GM23338 (cell line): ENCODE data around the gene SYCN. TPM values are rescaled to one million over a fixed set of nuclear protein-coding genes. Genes with fewer than 3 reads are reported as not detected.

Source experiments
- ATAC-seq: fragments of 200-7000 bp; cut with Tn5 transposase; 3 replicates; pipeline ENCODE4 v1.9.1; 2020
- DNase-seq: peaks from one replicate; pipeline ENCODE4 v3.0.0-alpha.2; 2015; ENCODE audit warnings: low spot score
- H2AFZ ChIP-seq: fragments of 200-600 bp; sonication (generic); 2 replicates; pipeline ENCODE4 v1.8.0; 2016; ENCODE audit warnings: antibody characterized with exemption, mild to moderate bottlenecking, moderate library complexity
- H3F3A ChIP-seq: fragments of 200-600 bp; sonication (generic); replicated peaks from 2 replicates; pipeline ENCODE4 v1.8.0; 2017; ENCODE audit warnings: antibody characterized with exemption, mixed run types, low read depth
- H3K27ac ChIP-seq: fragments of 200-600 bp; sonication (generic); 2 replicates; pipeline ENCODE4 v1.6.1; 2016; ENCODE audit warnings: low read depth
- H3K27me3 ChIP-seq: fragments of 200-600 bp; sonication (generic); 2 replicates; pipeline ENCODE4 v1.8.0; 2016; ENCODE audit warnings: mild to moderate bottlenecking, mixed run types, moderate library complexity; ENCODE audit not compliant: insufficient read depth
- H3K36me3 ChIP-seq: fragments of 200-600 bp; sonication (generic); 2 replicates; pipeline ENCODE4 v1.8.0; 2016; ENCODE audit warnings: mild to moderate bottlenecking; ENCODE audit not compliant: insufficient read depth
- H3K4me1 ChIP-seq: fragments of 200-600 bp; sonication (generic); 2 replicates; pipeline ENCODE4 v1.8.0; 2016; ENCODE audit warnings: mild to moderate bottlenecking, moderate library complexity; ENCODE audit not compliant: insufficient read depth
- H3K4me2 ChIP-seq: fragments of 200-600 bp; sonication (generic); 2 replicates; pipeline ENCODE4 v1.7.1; 2017; ENCODE audit warnings: mixed run types
- H3K4me3 ChIP-seq: fragments of 200-600 bp; sonication (generic); 2 replicates; pipeline ENCODE4 v1.6.1; 2016; ENCODE audit warnings: mixed run types
- H3K79me2 ChIP-seq: fragments of 200-600 bp; sonication (generic); replicated peaks from 2 replicates; pipeline ENCODE4 v1.8.0; 2017; ENCODE audit warnings: mild to moderate bottlenecking; ENCODE audit not compliant: insufficient read depth
- H3K9me2 ChIP-seq: fragments of 200-600 bp; sonication (generic); 2 replicates; pipeline ENCODE4 v1.8.0; 2017; ENCODE audit not compliant: insufficient read depth
- H4K20me1 ChIP-seq: fragments of 200-600 bp; sonication (generic); replicated peaks from 2 replicates; pipeline ENCODE4 v1.8.0; 2017; ENCODE audit warnings: mild to moderate bottlenecking; ENCODE audit not compliant: insufficient read depth
- H3K27ac Mint-ChIP-seq: 2 replicates; pipeline ENCODE4 v1.8.0; 2020; ENCODE audit warnings: inconsistent platforms, mild to moderate bottlenecking, moderate library complexity, mixed read lengths
- H3K27me3 Mint-ChIP-seq: 3 replicates; pipeline ENCODE4 v1.8.0; 2022; ENCODE audit warnings: low read depth, mild to moderate bottlenecking, moderate library complexity, mixed read lengths, inconsistent platforms; ENCODE audit not compliant: insufficient read depth, poor library complexity
- H3K36me3 Mint-ChIP-seq: 3 replicates; pipeline ENCODE4 v1.8.0; 2021; ENCODE audit warnings: low read depth, mild to moderate bottlenecking, inconsistent platforms, moderate library complexity, mixed read lengths
- H3K4me1 Mint-ChIP-seq: 3 replicates; pipeline ENCODE4 v1.8.0; 2020; ENCODE audit warnings: mild to moderate bottlenecking, inconsistent platforms, mixed read lengths
- H3K4me3 Mint-ChIP-seq: 3 replicates; pipeline ENCODE4 v1.8.0; 2021; ENCODE audit warnings: moderate library complexity, mild to moderate bottlenecking, inconsistent platforms, mixed read lengths
- H3K9me3 Mint-ChIP-seq: 3 replicates; pipeline ENCODE4 v1.8.0; 2020; ENCODE audit warnings: moderate library complexity, mild to moderate bottlenecking, inconsistent platforms, mixed read lengths
- CREB1 ChIP-seq: fragments of 250-450 bp; sonication (Bioruptor Pico); IDR thresholded peaks from 2 replicates; pipeline ENCODE4 v1.5.0; 2020; ENCODE audit warnings: low read depth, mild to moderate bottlenecking, moderate library complexity
- CTCF ChIP-seq, 2 experiments: fragments of 200-600 bp in 1 of 2; sonication (generic) in 1 of 2; conservative IDR thresholded peaks; 2 replicates each; pipeline versions ENCODE4 v1.5.1 to v1.6.1; 2016 to 2017; ENCODE audit warnings: antibody characterized with exemption in 2 of 2, low read depth in 2 of 2, mild to moderate bottlenecking in 2 of 2, moderate library complexity in 1 of 2
- EZH2phosphoT487 ChIP-seq: fragments of 200-600 bp; sonication (generic); IDR thresholded peaks from one replicate; pipeline ENCODE4 v1.8.1; 2018; ENCODE audit warnings: antibody characterized with exemption; ENCODE audit not compliant: unreplicated experiment
- JUNB ChIP-seq: IDR thresholded peaks from one replicate; pipeline ENCODE4 v1.6.1; 2016; ENCODE audit warnings: antibody characterized with exemption; ENCODE audit not compliant: unreplicated experiment
- NANOG ChIP-seq: IDR thresholded peaks from 2 replicates; pipeline ENCODE4 v1.6.1; 2016; ENCODE audit warnings: antibody characterized with exemption, borderline replicate concordance
- POLR2AphosphoS5 ChIP-seq: IDR thresholded peaks from 2 replicates; pipeline ENCODE4 v1.6.1; 2016; ENCODE audit warnings: antibody characterized with exemption, low read depth
- STAT1 ChIP-seq: IDR thresholded peaks from one replicate; pipeline ENCODE4 v1.6.1; 2016; ENCODE audit warnings: antibody characterized with exemption; ENCODE audit not compliant: unreplicated experiment
- ZNF331 ChIP-seq: fragments of 250-450 bp; sonication (Bioruptor Pico); IDR thresholded peaks from 2 replicates; pipeline ENCODE4 v1.5.0; 2020; ENCODE audit warnings: low read depth, mild to moderate bottlenecking, moderate library complexity
- polyA plus RNA-seq: library from polyadenylated mRNA; unstranded; fragments of >200 nt; fragmentation: Nextera tagmentation; extraction: Ambion mirVana; gene quantifications from 2 replicates; pipeline ENCODE4 v1.2.1, GENCODE V29; 2016
- total RNA-seq: library from RNA; depleted of rRNA; stranded (reverse); fragments of >200 nt; shearing (Covaris generic); gene quantifications from 2 replicates; pipeline ENCODE4 v1.2.3, GENCODE V29; 2014
- TF ChIP-seq, protein P1 (sequence below): IDR thresholded peaks from one replicate; pipeline ENCODE4 v1.6.1; 2018; ENCODE audit warnings: antibody characterized with exemption; ENCODE audit not compliant: unreplicated experiment
- TF ChIP-seq, protein P2 (sequence below): IDR thresholded peaks from 2 replicates; pipeline ENCODE4 v1.6.1; 2016; ENCODE audit warnings: antibody characterized with exemption

Gene SYCN
- total and polyA plus RNA-seq, 2 experiments from 2014 or later, result not detected

DNA sequence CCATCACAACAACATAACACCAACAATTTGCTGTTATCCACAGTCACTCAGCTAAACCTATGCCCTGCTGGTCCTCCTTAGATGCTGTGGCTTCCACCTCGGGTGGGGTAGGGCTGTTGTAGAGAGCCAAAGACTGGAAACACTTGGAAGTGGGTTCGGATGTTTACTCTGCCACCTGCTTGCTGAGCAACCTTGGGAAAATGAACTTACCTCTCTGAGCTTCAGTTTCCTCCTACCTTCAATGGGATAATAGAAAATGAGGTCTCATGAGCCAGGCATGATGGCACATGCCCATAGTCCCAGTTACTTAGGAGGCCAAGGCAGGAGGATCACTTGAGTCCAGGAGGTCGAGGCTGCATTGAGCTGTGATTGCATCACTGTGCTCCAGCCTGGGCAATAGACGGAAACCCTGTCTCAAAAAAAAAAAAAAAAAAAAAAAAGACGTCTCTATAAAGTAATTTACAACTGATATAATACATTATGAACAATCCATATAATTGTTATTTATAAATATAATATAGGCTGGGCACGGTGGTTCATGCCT, 3.3 kb upstream of the SYCN start (continued):
- TF ChIP-seq CREB1 (CRISPR knock-in tag) (no peak), STAT1 (no peak), CTCF (conservative IDR thresholded peaks at IDR 0.05; ENCODE audit: low read depth in 2 of 2) (no peak), NANOG (no peak), EZH2phosphoT487 (no peak), JUNB (no peak), ZNF331 (CRISPR knock-in tag) (no peak)
- TF ChIP-seq, protein P1, sequence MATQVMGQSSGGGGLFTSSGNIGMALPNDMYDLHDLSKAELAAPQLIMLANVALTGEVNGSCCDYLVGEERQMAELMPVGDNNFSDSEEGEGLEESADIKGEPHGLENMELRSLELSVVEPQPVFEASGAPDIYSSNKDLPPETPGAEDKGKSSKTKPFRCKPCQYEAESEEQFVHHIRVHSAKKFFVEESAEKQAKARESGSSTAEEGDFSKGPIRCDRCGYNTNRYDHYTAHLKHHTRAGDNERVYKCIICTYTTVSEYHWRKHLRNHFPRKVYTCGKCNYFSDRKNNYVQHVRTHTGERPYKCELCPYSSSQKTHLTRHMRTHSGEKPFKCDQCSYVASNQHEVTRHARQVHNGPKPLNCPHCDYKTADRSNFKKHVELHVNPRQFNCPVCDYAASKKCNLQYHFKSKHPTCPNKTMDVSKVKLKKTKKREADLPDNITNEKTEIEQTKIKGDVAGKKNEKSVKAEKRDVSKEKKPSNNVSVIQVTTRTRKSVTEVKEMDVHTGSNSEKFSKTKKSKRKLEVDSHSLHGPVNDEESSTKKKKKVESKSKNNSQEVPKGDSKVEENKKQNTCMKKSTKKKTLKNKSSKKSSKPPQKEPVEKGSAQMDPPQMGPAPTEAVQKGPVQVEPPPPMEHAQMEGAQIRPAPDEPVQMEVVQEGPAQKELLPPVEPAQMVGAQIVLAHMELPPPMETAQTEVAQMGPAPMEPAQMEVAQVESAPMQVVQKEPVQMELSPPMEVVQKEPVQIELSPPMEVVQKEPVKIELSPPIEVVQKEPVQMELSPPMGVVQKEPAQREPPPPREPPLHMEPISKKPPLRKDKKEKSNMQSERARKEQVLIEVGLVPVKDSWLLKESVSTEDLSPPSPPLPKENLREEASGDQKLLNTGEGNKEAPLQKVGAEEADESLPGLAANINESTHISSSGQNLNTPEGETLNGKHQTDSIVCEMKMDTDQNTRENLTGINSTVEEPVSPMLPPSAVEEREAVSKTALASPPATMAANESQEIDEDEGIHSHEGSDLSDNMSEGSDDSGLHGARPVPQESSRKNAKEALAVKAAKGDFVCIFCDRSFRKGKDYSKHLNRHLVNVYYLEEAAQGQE, result no peak

DNA sequence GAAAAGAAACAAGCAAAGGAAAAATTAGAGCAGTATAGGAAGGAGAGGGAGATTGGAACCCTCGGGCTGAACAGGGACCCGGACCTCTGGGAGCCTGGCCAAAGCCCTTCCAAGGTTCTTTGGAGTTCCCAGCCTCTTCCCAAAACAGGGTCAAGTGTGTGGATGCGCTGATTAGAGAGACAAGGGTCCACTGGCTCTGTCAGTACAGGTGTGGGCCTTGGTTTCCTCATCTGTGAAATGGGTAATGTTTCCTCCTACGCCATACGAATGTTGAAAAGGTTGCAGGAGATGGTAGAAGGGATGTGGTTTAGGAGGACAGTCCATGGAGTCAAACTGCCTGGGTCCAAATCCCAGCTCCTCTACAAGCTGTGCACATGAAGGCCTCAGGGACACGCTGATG, 2.1 kb upstream of the SYCN start:
- H4K20me1 ChIP-seq, result no peaks in the 10 kb centered on the region
- H3K4me1 Mint-ChIP-seq, result no peaks in the 10 kb centered on the region; the same call in 2 of the 3 replicates
- H3K4me1 ChIP-seq, result no peaks in the 10 kb centered on the region; the same call in 1 of the 2 replicates
- no peak for ATAC-seq
- H3K27me3 ChIP-seq, result peaks cover 30% of the 10 kb centered on the region
- peaks cover 20% of the 10 kb centered on the region for H3K27me3 Mint-ChIP-seq
- no peak overlapping the region for H3K4me3 ChIP-seq
- no peaks in the 10 kb centered on the region for H3F3A ChIP-seq
- H2AFZ ChIP-seq, result no peak overlapping the region
- H3K9me2 ChIP-seq, result no peaks in the 10 kb centered on the region
- no peak overlapping the region for H3K4me3 Mint-ChIP-seq
- H3K36me3 Mint-ChIP-seq, result no peaks in the 10 kb centered on the region
- no peaks in the 10 kb centered on the region for H3K79me2 ChIP-seq
- H3K27ac Mint-ChIP-seq, result no peak overlapping the region
- no peaks in the 10 kb centered on the region for H3K9me3 Mint-ChIP-seq
- H3K36me3 ChIP-seq, result no peaks in the 10 kb centered on the region
- DNase-seq, result no peak
- no peak overlapping the region for H3K27ac ChIP-seq
- no peak overlapping the region for H3K4me2 ChIP-seq
- no peak for TF ChIP-seq ZNF331 (CRISPR knock-in tag)

DNA sequence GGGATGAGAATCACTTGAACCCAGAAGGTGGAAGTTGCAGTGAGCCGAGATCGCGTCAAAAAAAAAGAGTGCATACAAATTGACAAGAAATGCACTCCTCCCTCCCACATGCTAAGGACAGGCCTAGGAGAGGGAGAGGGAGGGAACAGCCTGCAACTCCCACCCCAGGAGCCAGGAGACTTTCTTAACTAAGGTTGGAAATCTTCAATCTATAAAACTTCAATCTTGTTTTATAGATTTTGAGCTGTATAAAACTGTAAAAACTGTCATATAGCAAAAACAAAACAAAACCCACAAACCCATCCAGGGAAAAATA, 1.3 kb upstream of the SYCN start:
- Histone ChIP-seq H3K27ac (no peak overlapping the region), H3K4me3 (no peak overlapping the region), H4K20me1 (no peaks in the 10 kb centered on the region), H3K79me2 (no peaks in the 10 kb centered on the region), H3K27me3 (peaks cover 30% of the 10 kb centered on the region), H3K4me1 (no peaks in the 10 kb centered on the region; the same call in 1 of the 2 replicates), H3F3A (no peaks in the 10 kb centered on the region), H3K9me2 (no peaks in the 10 kb centered on the region), H2AFZ (no peak overlapping the region), H3K36me3 (no peaks in the 10 kb centered on the region), H3K4me2 (no peak overlapping the region)
- Mint-ChIP-seq H3K27me3 (peaks cover 21% of the 10 kb centered on the region), H3K4me1 (no peaks in the 10 kb centered on the region; the same call in 2 of the 3 replicates), H3K36me3 (no peaks in the 10 kb centered on the region), H3K9me3 (no peaks in the 10 kb centered on the region), H3K4me3 (no peak overlapping the region), H3K27ac (no peak overlapping the region)
- no peak for DNase-seq
- no peak for TF ChIP-seq POLR2AphosphoS5
- TF ChIP-seq ZNF331 (CRISPR knock-in tag), result no peak
- TF ChIP-seq STAT1, result no peak
- no peak for TF ChIP-seq NANOG
- TF ChIP-seq, protein P2, sequence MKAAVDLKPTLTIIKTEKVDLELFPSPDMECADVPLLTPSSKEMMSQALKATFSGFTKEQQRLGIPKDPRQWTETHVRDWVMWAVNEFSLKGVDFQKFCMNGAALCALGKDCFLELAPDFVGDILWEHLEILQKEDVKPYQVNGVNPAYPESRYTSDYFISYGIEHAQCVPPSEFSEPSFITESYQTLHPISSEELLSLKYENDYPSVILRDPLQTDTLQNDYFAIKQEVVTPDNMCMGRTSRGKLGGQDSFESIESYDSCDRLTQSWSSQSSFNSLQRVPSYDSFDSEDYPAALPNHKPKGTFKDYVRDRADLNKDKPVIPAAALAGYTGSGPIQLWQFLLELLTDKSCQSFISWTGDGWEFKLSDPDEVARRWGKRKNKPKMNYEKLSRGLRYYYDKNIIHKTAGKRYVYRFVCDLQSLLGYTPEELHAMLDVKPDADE, result no peak
- no peak for ATAC-seq
